ENCODE data around the gene VSIG1. TPM values are rescaled to one million over a fixed set of nuclear protein-coding genes. Genes with fewer than 3 reads are reported as not detected.

VSIG1 gene
- under 1 TPM; 0.27 to 0.47 TPM for polyA plus RNA-seq

GRCh38 chrX:108044554-108045256 is at the start of gene VSIG1:
Gene VSIG1, plus strand, starts transcription at chrX:108045065. Its CDS starts 66 bp downstream, at chrX:108045131.
- no peaks in the 10 kb centered on the region for H3K4me1 ChIP-seq (ENCODE audit: control insufficient read depth in 2 of 2, insufficient read depth in 2 of 2, low read length in 1 of 2)
- no peaks in the 10 kb centered on the region for H3K27me3 ChIP-seq (ENCODE audit: control insufficient read depth in 1 of 2, insufficient read depth in 2 of 2, low read length in 2 of 2)
- WGBS, 2 donors = 58 to 81% methylated on average over 10 of the region's 10 CpGs
- no peak within 1 kb of the TSS for H3K4me3 ChIP-seq (ENCODE audit: low read depth in 1 of 2, low read length in 2 of 2)
- H3K27ac ChIP-seq (ENCODE audit: low read depth in 2 of 2, low read length in 1 of 2) = no peak within 1 kb of the TSS
- H3K9me3 ChIP-seq (ENCODE audit: control insufficient read depth in 2 of 2, insufficient read depth in 1 of 2, low read depth in 1 of 2, low read length in 1 of 2) = no peaks in the 10 kb centered on the region
- no peaks in the 10 kb centered on the region for H3K36me3 ChIP-seq (ENCODE audit: control insufficient read depth in 2 of 2, insufficient read depth in 2 of 2, low read length in 1 of 2)

GRCh38 chrX:107996124-107996523 is 48.7 kb upstream of the VSIG1 start:
- Histone ChIP-seq H3K4me1 (ENCODE audit: control insufficient read depth in 2 of 2, insufficient read depth in 2 of 2, low read length in 1 of 2) (no peaks in the 10 kb centered on the region), H3K9me3 (ENCODE audit: control insufficient read depth in 2 of 2, insufficient read depth in 1 of 2, low read depth in 1 of 2, low read length in 1 of 2) (peaks cover 0 to 3% of the 10 kb centered on the region in 2 donors), H3K27me3 (ENCODE audit: control insufficient read depth in 1 of 2, insufficient read depth in 2 of 2, low read length in 2 of 2) (no peaks in the 10 kb centered on the region), H3K36me3 (ENCODE audit: control insufficient read depth in 2 of 2, insufficient read depth in 2 of 2, low read length in 1 of 2) (no peaks in the 10 kb centered on the region), H3K27ac (ENCODE audit: low read depth in 2 of 2, low read length in 1 of 2) (no peak overlapping the region), H3K4me3 (ENCODE audit: low read depth in 1 of 2, low read length in 2 of 2) (no peak overlapping the region)
- whole genome bisulfite sequencing, 2 donors = 76 to 89% methylated on average over 6 of the region's 6 CpGs

- Histone ChIP-seq H3K27ac (ENCODE audit: low read depth in 2 of 2, low read length in 1 of 2) (peak overlapping the region; percentile 84 to 86), H3K4me1 (ENCODE audit: control insufficient read depth in 2 of 2, insufficient read depth in 2 of 2, low read length in 1 of 2) (no peaks in the 10 kb centered on the region), H3K9me3 (ENCODE audit: control insufficient read depth in 2 of 2, insufficient read depth in 1 of 2, low read depth in 1 of 2, low read length in 1 of 2) (peaks cover 0 to 5% of the 10 kb centered on the region in 2 donors), H3K4me3 (ENCODE audit: low read depth in 1 of 2, low read length in 2 of 2) (no peak overlapping the region), H3K27me3 (ENCODE audit: control insufficient read depth in 1 of 2, insufficient read depth in 2 of 2, low read length in 2 of 2) (no peaks in the 10 kb centered on the region), H3K36me3 (ENCODE audit: control insufficient read depth in 2 of 2, insufficient read depth in 2 of 2, low read length in 1 of 2) (no peaks in the 10 kb centered on the region)
- WGBS, 2 donors = 42 to 62% methylated on average over 2 of the region's 2 CpGs
Observed at GRCh38 chrX:108000751-108001150, 44.1 kb upstream of the VSIG1 start.

- Histone ChIP-seq H3K9me3 (ENCODE audit: control insufficient read depth in 2 of 2, insufficient read depth in 1 of 2, low read depth in 1 of 2, low read length in 1 of 2) (peaks cover 0 to 5% of the 10 kb centered on the region in 2 donors), H3K27ac (ENCODE audit: low read depth in 2 of 2, low read length in 1 of 2) (peak overlapping the region; percentile 84 to 86), H3K27me3 (ENCODE audit: control insufficient read depth in 1 of 2, insufficient read depth in 2 of 2, low read length in 2 of 2) (no peaks in the 10 kb centered on the region), H3K36me3 (ENCODE audit: control insufficient read depth in 2 of 2, insufficient read depth in 2 of 2, low read length in 1 of 2) (no peaks in the 10 kb centered on the region), H3K4me3 (ENCODE audit: low read depth in 1 of 2, low read length in 2 of 2) (no peak overlapping the region), H3K4me1 (ENCODE audit: control insufficient read depth in 2 of 2, insufficient read depth in 2 of 2, low read length in 1 of 2) (no peaks in the 10 kb centered on the region)
- 18 to 26% methylated on average over 11 of the region's 11 CpGs for WGBS, 2 donors
Observed at GRCh38 chrX:108001218-108001814, 43.5 kb upstream of the VSIG1 start.

GRCh38 chrX:108018656-108019381 is 26.0 kb upstream of the VSIG1 start:
- no peaks in the 10 kb centered on the region for H3K4me1 ChIP-seq (ENCODE audit: control insufficient read depth in 2 of 2, insufficient read depth in 2 of 2, low read length in 1 of 2)
- no peaks in the 10 kb centered on the region for H3K36me3 ChIP-seq (ENCODE audit: control insufficient read depth in 2 of 2, insufficient read depth in 2 of 2, low read length in 1 of 2)
- WGBS, 2 donors = 69 to 85% methylated on average over 4 of the region's 4 CpGs
- no peak overlapping the region for H3K27ac ChIP-seq (ENCODE audit: low read depth in 2 of 2, low read length in 1 of 2)
- H3K27me3 ChIP-seq (ENCODE audit: control insufficient read depth in 1 of 2, insufficient read depth in 2 of 2, low read length in 2 of 2) = no peaks in the 10 kb centered on the region
- H3K9me3 ChIP-seq (ENCODE audit: control insufficient read depth in 2 of 2, insufficient read depth in 1 of 2, low read depth in 1 of 2, low read length in 1 of 2) = no peaks in the 10 kb centered on the region
- H3K4me3 ChIP-seq (ENCODE audit: low read depth in 1 of 2, low read length in 2 of 2) = no peak overlapping the region

GRCh38 chrX:108019382-108019875 is 25.4 kb upstream of the VSIG1 start:
- H3K4me3 ChIP-seq (ENCODE audit: low read depth in 1 of 2, low read length in 2 of 2) = no peak overlapping the region
- no peaks in the 10 kb centered on the region for H3K9me3 ChIP-seq (ENCODE audit: control insufficient read depth in 2 of 2, insufficient read depth in 1 of 2, low read depth in 1 of 2, low read length in 1 of 2)
- no peaks in the 10 kb centered on the region for H3K4me1 ChIP-seq (ENCODE audit: control insufficient read depth in 2 of 2, insufficient read depth in 2 of 2, low read length in 1 of 2)
- no peaks in the 10 kb centered on the region for H3K36me3 ChIP-seq (ENCODE audit: control insufficient read depth in 2 of 2, insufficient read depth in 2 of 2, low read length in 1 of 2)
- WGBS, 2 donors = 46 to 69% methylated on average over 3 of the region's 3 CpGs
- no peak overlapping the region for H3K27ac ChIP-seq (ENCODE audit: low read depth in 2 of 2, low read length in 1 of 2)
- no peaks in the 10 kb centered on the region for H3K27me3 ChIP-seq (ENCODE audit: control insufficient read depth in 1 of 2, insufficient read depth in 2 of 2, low read length in 2 of 2)

- no peak overlapping the region for H3K4me3 ChIP-seq (ENCODE audit: low read depth in 1 of 2, low read length in 2 of 2)
- no peaks in the 10 kb centered on the region for H3K9me3 ChIP-seq (ENCODE audit: control insufficient read depth in 2 of 2, insufficient read depth in 1 of 2, low read depth in 1 of 2, low read length in 1 of 2)
- WGBS, 2 donors = 15 to 23% methylated on average over 2 of the region's 2 CpGs
- H3K27ac ChIP-seq (ENCODE audit: low read depth in 2 of 2, low read length in 1 of 2) = no peak overlapping the region
- H3K27me3 ChIP-seq (ENCODE audit: control insufficient read depth in 1 of 2, insufficient read depth in 2 of 2, low read length in 2 of 2) = no peaks in the 10 kb centered on the region
- no peaks in the 10 kb centered on the region for H3K4me1 ChIP-seq (ENCODE audit: control insufficient read depth in 2 of 2, insufficient read depth in 2 of 2, low read length in 1 of 2)
- H3K36me3 ChIP-seq (ENCODE audit: control insufficient read depth in 2 of 2, insufficient read depth in 2 of 2, low read length in 1 of 2) = no peaks in the 10 kb centered on the region
Observed at GRCh38 chrX:108020631-108021030, 24.2 kb upstream of the VSIG1 start.

GRCh38 chrX:108022491-108023089 is 22.3 kb upstream of the VSIG1 start:
- Histone ChIP-seq H3K36me3 (ENCODE audit: control insufficient read depth in 2 of 2, insufficient read depth in 2 of 2, low read length in 1 of 2) (no peaks in the 10 kb centered on the region), H3K4me3 (ENCODE audit: low read depth in 1 of 2, low read length in 2 of 2) (no peak overlapping the region), H3K9me3 (ENCODE audit: control insufficient read depth in 2 of 2, insufficient read depth in 1 of 2, low read depth in 1 of 2, low read length in 1 of 2) (no peaks in the 10 kb centered on the region), H3K27ac (ENCODE audit: low read depth in 2 of 2, low read length in 1 of 2) (no peak overlapping the region), H3K4me1 (ENCODE audit: control insufficient read depth in 2 of 2, insufficient read depth in 2 of 2, low read length in 1 of 2) (no peaks in the 10 kb centered on the region), H3K27me3 (ENCODE audit: control insufficient read depth in 1 of 2, insufficient read depth in 2 of 2, low read length in 2 of 2) (peaks cover 0 to 4% of the 10 kb centered on the region in 2 donors)
- WGBS, 2 donors = 65 to 81% methylated on average over 1 of the region's 1 CpG

- H3K27me3 ChIP-seq (ENCODE audit: control insufficient read depth in 1 of 2, insufficient read depth in 2 of 2, low read length in 2 of 2) = peaks cover 0 to 4% of the 10 kb centered on the region in 2 donors
- H3K4me3 ChIP-seq (ENCODE audit: low read depth in 1 of 2, low read length in 2 of 2) = no peak overlapping the region
- no peak overlapping the region for H3K27ac ChIP-seq (ENCODE audit: low read depth in 2 of 2, low read length in 1 of 2)
- H3K36me3 ChIP-seq (ENCODE audit: control insufficient read depth in 2 of 2, insufficient read depth in 2 of 2, low read length in 1 of 2) = no peaks in the 10 kb centered on the region
- 86 to 98% methylated on average over 1 of the region's 1 CpG for WGBS, 2 donors
- no peaks in the 10 kb centered on the region for H3K4me1 ChIP-seq (ENCODE audit: control insufficient read depth in 2 of 2, insufficient read depth in 2 of 2, low read length in 1 of 2)
- H3K9me3 ChIP-seq (ENCODE audit: control insufficient read depth in 2 of 2, insufficient read depth in 1 of 2, low read depth in 1 of 2, low read length in 1 of 2) = no peaks in the 10 kb centered on the region
Observed at GRCh38 chrX:108025376-108025775, 19.5 kb upstream of the VSIG1 start.

Measured in esophagus (tissue), 2 donors.